NCI-H187 treated with DMSO at 0.1 percent for 48 hours (cell line): ENCODE measurements around the gene BBS5.
A peak's percentile ranks its signal among the peaks of the same experiment; 100 is the strongest.
"Not testable (repeated sequence)": the region's sequence is repeated elsewhere in the genome, so short reads cannot be mapped to it uniquely, and the experiment has no call there.

Experiments
- DNase-seq: peaks from one replicate; lab custom pipeline; 2025; lab: John Stamatoyannopoulos, UW

The BBS5 gene

DNA sequence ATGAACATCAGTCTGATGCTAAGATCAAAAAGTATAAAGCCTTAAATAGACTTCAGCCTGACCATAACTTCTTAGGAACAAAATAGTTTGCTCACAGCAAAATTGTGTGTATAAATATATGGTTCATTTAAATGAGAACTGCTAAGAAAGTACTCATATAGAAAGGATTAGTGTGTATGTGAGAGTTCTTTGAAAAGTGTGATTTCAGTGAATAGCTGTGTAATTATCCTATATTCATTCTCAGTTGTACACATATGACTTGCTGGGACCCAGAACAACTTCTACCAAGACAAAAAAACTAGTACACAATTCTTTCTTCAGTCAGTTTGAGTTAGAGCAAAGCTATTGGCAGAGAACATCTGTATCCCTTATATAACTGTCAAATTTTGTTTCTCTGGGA, 7.2 kb downstream of the BBS5 start:
- DNase-seq, result no peak

- DNase-seq, result no peak
Measured at GRCh38 chr2:169490834-169491233, 11.5 kb downstream of the BBS5 start.

DNA sequence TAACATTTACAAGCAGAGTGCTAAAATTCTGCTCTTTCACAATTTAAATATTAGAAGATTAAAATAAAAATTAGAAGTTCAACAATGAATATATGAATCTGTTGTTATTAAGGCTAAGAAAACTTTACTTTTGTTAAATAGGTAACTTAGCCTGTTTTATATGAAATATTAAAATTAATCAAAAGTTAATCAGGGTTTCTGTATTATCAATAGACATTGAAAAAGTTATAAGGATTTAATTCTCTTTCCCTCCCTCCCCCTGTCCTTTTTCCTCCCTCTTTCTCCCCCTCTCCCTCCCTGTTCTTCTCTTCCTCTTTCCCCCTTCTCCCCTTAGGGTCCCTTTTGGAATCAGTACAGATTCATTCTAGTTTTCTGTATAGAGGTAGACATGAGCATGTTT, 12.1 kb downstream of the BBS5 start:
- DNase-seq, result no peak

GRCh38 chr2:169493360-169493759, 14.1 kb downstream of the BBS5 start:
- no peak for DNase-seq

- no peak for DNase-seq
Measured at GRCh38 chr2:169495310-169495928, 16.1 kb downstream of the BBS5 start.

DNA sequence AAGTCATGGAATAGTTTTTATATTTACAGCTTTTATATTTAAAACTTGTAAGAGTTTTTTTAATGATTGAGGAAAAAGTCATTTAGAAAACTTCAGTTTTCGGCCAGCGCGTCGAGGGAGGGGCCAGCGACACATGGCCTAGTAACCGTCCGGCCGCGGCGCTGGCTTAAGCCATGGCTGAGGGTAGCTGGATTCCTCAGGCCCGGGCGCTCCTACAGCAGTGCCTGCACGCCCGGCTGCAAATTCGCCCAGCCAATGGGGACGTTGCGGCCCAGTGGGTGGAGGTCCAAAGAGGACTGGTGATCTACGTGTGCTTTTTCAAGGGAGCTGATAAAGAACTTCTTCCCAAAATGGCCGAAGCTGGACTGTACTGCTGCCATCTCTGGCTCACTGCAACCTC, 25.4 kb downstream of the BBS5 start:
- DNase-seq, result no peak

- no peak for DNase-seq
Measured at GRCh38 chr2:169507698-169508097, 28.4 kb downstream of the BBS5 start.

DNA sequence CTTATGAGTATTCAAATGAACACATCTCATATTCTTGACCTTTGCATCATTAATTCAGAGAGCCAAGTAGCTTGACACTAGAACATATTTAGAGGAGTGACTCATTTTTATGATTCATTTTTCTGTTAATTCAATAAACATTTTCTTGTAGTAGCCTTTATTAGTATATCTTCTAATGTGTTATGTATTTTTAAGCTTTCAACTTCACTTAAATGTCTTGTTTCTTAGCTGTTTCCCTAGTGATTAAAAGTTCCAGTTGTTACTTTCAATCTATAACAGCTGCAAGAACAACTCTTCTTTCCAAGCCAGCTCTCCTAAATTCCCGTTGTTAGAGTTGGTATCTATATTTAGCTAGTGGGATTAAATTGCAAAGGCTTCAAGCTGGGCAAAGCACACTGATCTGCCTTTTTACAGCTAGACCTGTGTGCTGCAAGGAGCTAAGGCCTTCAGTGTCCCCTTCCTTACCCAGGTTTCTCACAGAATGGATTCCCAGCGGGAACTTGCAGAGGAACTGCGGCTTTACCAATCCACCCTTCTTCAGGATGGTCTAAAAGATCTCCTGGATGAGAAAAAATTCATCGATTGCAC, 30.1 kb downstream of the BBS5 start, which contains the start of gene KLHL41:
TSS of gene KLHL41 (plus strand) at position 405 of the 588 bp plus-strand sequence. CDS start at position 482, 77 bp downstream.
- no peak for DNase-seq

DNA sequence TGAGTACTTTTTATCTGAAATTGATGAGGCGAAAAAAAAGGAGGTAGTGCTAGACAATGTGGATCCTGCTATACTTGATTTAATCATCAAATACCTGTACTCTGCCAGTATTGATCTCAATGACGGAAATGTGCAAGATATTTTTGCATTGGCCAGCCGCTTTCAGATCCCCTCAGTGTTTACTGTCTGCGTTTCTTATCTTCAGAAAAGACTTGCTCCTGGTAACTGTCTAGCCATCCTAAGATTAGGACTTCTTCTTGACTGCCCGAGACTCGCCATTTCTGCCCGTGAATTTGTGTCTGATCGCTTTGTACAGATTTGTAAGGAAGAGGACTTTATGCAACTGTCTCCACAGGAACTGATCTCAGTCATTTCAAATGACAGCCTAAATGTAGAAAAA, 30.7 kb downstream of the BBS5 start:
- no peak for DNase-seq

- no peak for DNase-seq
Measured at GRCh38 chr2:169510496-169510895, 31.2 kb downstream of the BBS5 start.

DNA sequence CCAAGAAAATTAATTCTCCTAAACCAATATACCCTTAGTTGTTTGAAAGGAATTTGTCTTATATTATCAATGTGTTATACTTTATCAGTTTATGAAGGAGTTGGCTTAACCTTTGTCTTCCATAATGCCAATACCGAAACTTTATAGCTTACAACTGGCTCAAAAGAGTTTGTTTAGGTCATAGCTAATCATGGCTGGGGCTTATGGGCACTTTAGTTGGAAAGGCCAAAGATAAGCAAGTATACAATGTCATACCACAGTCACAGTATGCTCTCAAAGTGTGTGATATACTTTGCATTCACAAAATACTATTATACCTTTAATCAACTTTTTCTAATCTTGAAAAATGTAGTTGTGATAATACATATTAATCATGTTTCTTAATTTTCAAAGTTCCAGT, 32.5 kb downstream of the BBS5 start:
- no peak for DNase-seq

DNA sequence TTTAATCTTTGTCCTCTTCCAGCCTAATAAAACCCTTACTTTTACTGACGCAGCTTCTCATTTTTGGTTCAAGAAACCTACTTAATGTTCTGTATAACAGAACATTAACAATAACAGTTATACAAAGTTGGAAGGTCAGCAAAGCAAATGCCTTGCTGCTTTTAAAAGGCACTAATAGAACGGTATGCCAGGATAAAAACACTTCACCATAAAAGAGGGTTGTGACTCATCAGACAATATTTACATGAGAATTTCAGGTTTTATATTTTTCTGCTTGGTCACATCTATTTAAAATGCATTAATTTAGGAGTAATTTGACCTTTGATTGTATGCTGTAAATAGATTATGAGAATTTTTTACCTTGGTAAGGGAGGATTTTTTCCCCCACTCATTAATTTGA, 33.2 kb downstream of the BBS5 start:
- DNase-seq, result no peak

DNA sequence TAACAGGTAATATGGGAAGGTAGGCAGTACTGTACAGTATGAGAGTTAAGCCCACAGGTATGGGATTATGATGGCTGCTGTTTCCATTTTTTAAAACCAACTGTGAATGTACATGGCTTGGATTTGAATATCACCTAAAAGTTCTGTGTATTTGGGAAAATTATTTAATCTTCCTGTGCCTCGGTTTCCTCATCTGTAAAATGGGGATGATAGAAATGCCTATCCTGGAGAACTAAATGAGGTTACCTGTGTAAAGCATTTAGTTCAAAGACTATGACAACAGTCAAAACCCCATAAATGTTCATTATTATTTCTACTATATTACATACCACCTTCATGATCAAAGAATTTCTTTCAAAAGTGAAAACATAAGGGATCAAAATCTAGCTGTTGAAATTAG, 33.8 kb downstream of the BBS5 start:
- no peak for DNase-seq

- no peak for DNase-seq
Measured at GRCh38 chr2:169513926-169514325, 34.6 kb downstream of the BBS5 start.

DNA sequence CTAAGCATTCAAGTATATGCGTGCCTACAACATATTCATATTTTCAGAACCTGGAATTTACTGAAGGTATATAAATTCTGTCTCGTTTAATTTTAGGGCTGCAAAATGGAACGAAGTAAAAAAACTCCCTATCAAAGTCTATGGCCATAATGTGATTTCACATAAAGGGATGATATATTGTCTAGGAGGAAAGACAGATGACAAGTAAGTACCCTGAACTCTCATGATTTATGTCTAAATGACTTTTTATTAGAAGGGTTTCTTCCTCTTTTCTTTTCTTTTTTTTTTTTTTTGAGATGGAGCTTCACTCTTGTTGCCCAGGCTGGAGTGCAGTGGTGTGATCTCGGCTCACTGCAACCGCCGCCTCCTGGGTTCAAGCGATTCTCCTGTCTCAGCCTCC, 35.5 kb downstream of the BBS5 start:
- not testable (repeated sequence) for DNase-seq

DNA sequence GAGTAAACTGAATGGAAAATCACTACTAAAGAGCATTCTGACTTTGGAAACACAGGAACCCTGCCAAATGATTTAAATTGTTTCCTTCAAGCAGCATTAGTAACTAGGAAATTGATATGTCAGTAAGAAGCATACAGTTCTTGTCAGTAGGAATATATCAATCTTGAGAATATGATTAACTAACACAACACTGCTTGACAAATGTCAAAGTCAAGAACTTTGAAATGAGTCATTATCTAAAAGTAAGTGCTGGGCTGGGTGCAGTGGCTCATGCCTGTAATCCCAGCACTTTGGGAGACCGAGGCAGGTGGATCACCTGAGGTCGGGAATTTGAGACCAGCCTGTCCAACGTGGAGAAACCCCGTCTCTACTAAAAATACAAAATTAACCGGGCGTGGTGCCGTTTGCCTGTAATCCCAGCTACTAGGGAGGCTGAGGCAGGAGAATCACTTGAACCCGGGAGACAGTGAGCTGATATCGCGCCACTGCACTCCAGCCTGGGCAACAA, 37.2 kb downstream of the BBS5 start:
- DNase-seq, result not testable (repeated sequence)

DNA sequence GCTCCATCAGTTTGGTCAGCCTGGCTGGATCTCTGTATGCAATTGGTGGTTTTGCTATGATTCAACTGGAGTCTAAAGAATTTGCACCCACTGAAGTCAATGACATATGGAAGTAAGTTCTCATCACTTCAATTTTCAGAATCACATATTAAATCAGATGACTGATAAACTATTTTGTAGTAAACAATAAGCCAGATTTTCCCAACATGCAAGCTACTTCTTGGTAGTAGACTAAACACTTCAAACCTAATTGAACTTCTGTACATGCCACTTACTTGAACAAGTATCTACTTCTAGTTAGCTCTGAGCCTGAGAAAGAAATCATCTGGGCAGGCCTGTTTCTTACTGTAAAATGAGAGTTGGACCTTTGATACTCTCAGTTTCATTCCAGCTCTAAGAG, 41.6 kb downstream of the BBS5 start:
- DNase-seq, result no peak

- no peak for DNase-seq
Measured at GRCh38 chr2:169523681-169524080, 44.4 kb downstream of the BBS5 start.

DNA sequence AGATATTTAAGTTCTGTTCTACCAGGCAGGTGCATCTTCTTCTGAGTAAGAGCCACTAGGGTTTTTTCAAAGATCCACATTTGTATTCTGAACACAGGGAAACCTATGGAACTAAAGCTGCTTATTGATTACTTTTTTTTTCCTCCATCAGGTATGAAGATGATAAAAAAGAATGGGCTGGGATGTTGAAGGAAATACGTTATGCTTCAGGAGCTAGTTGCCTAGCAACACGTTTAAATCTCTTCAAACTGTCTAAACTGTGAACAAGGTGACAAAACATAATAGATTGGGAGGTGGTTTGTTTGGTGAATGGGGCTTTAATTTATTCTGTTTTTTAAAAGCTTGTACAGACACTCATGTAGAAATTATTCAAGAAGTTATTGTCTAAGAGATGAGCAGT, 46.1 kb downstream of the BBS5 start:
- DNase-seq, result peak; percentile 9

GRCh38 chr2:169526451-169526850, 47.2 kb downstream of the BBS5 start:
- no peak for DNase-seq

GRCh38 chr2:169528271-169528701, 49.0 kb downstream of the BBS5 start:
- no peak for DNase-seq

DNA sequence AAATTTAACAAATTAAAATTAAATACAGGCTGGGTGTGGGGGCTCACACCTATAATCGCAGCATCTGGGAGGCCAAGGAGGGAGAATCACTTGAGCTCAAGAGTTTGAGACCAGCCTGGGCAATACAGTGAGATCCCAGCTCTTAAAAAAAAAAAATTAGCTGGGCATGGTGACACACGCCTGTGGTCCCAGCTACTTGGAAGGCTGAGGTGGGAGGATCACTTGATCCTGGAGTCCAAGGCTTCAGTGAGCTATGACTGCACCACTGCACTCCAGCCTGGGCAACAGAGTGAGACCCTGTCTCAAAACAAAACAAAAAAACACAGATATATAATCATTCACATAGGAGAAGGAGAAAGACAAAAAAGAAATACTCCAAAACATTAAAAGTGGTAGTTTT, 60.2 kb downstream of the BBS5 start:
- not testable (repeated sequence) for DNase-seq

DNA sequence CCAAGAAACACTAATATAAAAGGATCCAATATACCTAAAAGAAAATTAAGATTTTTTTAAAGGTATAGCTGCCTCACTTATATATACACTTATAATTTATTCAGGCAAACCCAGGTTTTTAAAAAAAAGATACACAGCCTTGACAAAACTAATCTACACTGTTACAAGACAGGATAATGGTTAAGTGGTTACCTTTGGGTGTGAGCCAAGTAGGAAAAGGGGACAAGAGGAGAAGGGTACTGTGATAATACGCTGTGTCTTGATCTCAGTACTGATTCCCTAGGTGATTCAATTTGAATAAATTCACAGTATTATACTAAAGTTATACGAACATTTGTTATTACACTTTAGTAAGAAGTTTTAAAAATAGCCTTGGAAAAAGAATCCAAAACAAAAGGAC, 60.9 kb downstream of the BBS5 start:
- no peak for DNase-seq

GRCh38 chr2:169542433-169542832, 63.1 kb downstream of the BBS5 start:
- DNase-seq, result no peak
